ENCODE results near the gene MYBPHL. TPM values are rescaled to one million over a fixed set of nuclear protein-coding genes. Genes with fewer than 3 reads are reported as not detected.

MYBPHL gene
- total and polyA plus RNA-seq, 4 donors, result 0.34 to 3.3 (median 1.4) TPM

GRCh38 chr1:109300650-109301151, 6.1 kb downstream of the MYBPHL start:
- no peaks in the 10 kb centered on the region for H3K36me3 ChIP-seq (ENCODE audit: control insufficient read depth in 4 of 4, insufficient read depth in 4 of 4, low read length in 4 of 4)
- H3K9me3 ChIP-seq (ENCODE audit: control insufficient read depth in 4 of 4, insufficient read depth in 3 of 4, low read length in 3 of 4), result no peaks in the 10 kb centered on the region
- DNase-seq, result peak in 1 of 3 donors; percentile 11
- no peak overlapping the region for H3K4me3 ChIP-seq
- H3K27me3 ChIP-seq (ENCODE audit: control insufficient read depth in 3 of 3, insufficient read depth in 3 of 3, low read length in 2 of 3), result no peaks in the 10 kb centered on the region
- TF ChIP-seq CTCF (IDR thresholded peaks at IDR 0.05; ENCODE audit: control extremely low read depth, extremely low read depth), result no peak
- no peak for ATAC-seq (ENCODE audit: insufficient read depth, low FRiP score)
- no peak overlapping the region for H3K27ac ChIP-seq (ENCODE audit: low read depth in 1 of 2, low read length in 1 of 2)
- H3K4me1 ChIP-seq (ENCODE audit: control insufficient read depth in 5 of 5, insufficient read depth in 5 of 5, low read length in 5 of 5), result peaks cover 4 to 59% (median 43%) of the 10 kb centered on the region in 5 donors
- no peak overlapping the region for H3K9ac ChIP-seq (ENCODE audit: insufficient read depth in 1 of 2, low read length in 2 of 2)
- WGBS, 2 donors, result 68 to 69% methylated on average over 16 of the region's 16 CpGs

GRCh38 chr1:109299558-109300343, 7.1 kb downstream of the MYBPHL start:
- TF ChIP-seq CTCF (IDR thresholded peaks at IDR 0.05; ENCODE audit: control extremely low read depth, extremely low read depth), result no peak
- DNase-seq (peak; percentile 86 to 94 (median 93)), ATAC-seq (ENCODE audit: insufficient read depth, low FRiP score) (peak; percentile 11)
- no peak overlapping the region for H3K9ac ChIP-seq (ENCODE audit: insufficient read depth in 1 of 2, low read length in 2 of 2)
- peaks cover 4 to 50% (median 36%) of the 10 kb centered on the region in 5 donors for H3K4me1 ChIP-seq (ENCODE audit: control insufficient read depth in 5 of 5, insufficient read depth in 5 of 5, low read length in 5 of 5)
- no peak overlapping the region for H3K4me3 ChIP-seq
- H3K36me3 ChIP-seq (ENCODE audit: control insufficient read depth in 4 of 4, insufficient read depth in 4 of 4, low read length in 4 of 4), result no peaks in the 10 kb centered on the region
- H3K27ac ChIP-seq (ENCODE audit: low read depth in 1 of 2, low read length in 1 of 2), result peak overlapping the region in 1 of 2 donors; percentile 81
- H3K27me3 ChIP-seq (ENCODE audit: control insufficient read depth in 3 of 3, insufficient read depth in 3 of 3, low read length in 2 of 3), result no peaks in the 10 kb centered on the region
- WGBS, 2 donors, result 69 to 74% methylated on average over 20 of the region's 20 CpGs
- no peaks in the 10 kb centered on the region for H3K9me3 ChIP-seq (ENCODE audit: control insufficient read depth in 4 of 4, insufficient read depth in 3 of 4, low read length in 3 of 4)

GRCh38 chr1:109298666-109299557, 7.9 kb downstream of the MYBPHL start:
- peak; percentile 64 to 82 (median 80) for DNase-seq
- 48 to 61% methylated on average over 11 of the region's 11 CpGs for WGBS, 2 donors
- no peaks in the 10 kb centered on the region for H3K36me3 ChIP-seq (ENCODE audit: control insufficient read depth in 4 of 4, insufficient read depth in 4 of 4, low read length in 4 of 4)
- TF ChIP-seq CTCF (IDR thresholded peaks at IDR 0.05; ENCODE audit: control extremely low read depth, extremely low read depth), result no peak
- peak overlapping the region in 1 of 2 donors; percentile 8 for H3K9ac ChIP-seq (ENCODE audit: insufficient read depth in 1 of 2, low read length in 2 of 2)
- no peak for ATAC-seq (ENCODE audit: insufficient read depth, low FRiP score)
- H3K9me3 ChIP-seq (ENCODE audit: control insufficient read depth in 4 of 4, insufficient read depth in 3 of 4, low read length in 3 of 4), result no peaks in the 10 kb centered on the region
- H3K4me1 ChIP-seq (ENCODE audit: control insufficient read depth in 5 of 5, insufficient read depth in 5 of 5, low read length in 5 of 5), result peaks cover 4 to 42% (median 30%) of the 10 kb centered on the region in 5 donors
- H3K4me3 ChIP-seq, result no peak overlapping the region
- no peaks in the 10 kb centered on the region for H3K27me3 ChIP-seq (ENCODE audit: control insufficient read depth in 3 of 3, insufficient read depth in 3 of 3, low read length in 2 of 3)
- peak overlapping the region in 1 of 2 donors; percentile 81 for H3K27ac ChIP-seq (ENCODE audit: low read depth in 1 of 2, low read length in 1 of 2)
